Ishikawa (cell line): ENCODE results near the gene LTC4S.

Experiments
- CEBPB ChIP-seq: IDR thresholded peaks from 2 replicates; pipeline ENCODE4 v1.6.1; 2012
- EGR1 ChIP-seq: IDR thresholded peaks from 2 replicates; pipeline ENCODE4 v1.6.1; 2012
- EP300 ChIP-seq: IDR thresholded peaks from 2 replicates; pipeline ENCODE4 v1.6.1; 2012; ENCODE audit warnings: borderline replicate concordance
- MAX ChIP-seq: IDR thresholded peaks from 2 replicates; pipeline ENCODE4 v1.6.1; 2012
- NFIC ChIP-seq: IDR thresholded peaks from 2 replicates; pipeline ENCODE4 v1.6.1; 2012
- RAD21 ChIP-seq: IDR thresholded peaks from 2 replicates; pipeline ENCODE4 v1.6.1; 2012; ENCODE audit warnings: low read depth
- REST ChIP-seq: IDR thresholded peaks from 2 replicates; pipeline ENCODE4 v1.6.1; 2012; ENCODE audit warnings: low read depth, mild to moderate bottlenecking
- TAF1 ChIP-seq: IDR thresholded peaks from 2 replicates; pipeline ENCODE4 v1.6.1; 2012; ENCODE audit warnings: low read depth, mild to moderate bottlenecking
- TEAD4 ChIP-seq: IDR thresholded peaks from 2 replicates; pipeline ENCODE4 v1.6.1; 2012
- YY1 ChIP-seq: IDR thresholded peaks from 2 replicates; pipeline ENCODE4 v1.6.1; 2012; ENCODE audit warnings: low read depth
- ZBTB7A ChIP-seq: IDR thresholded peaks from 2 replicates; pipeline ENCODE4 v1.6.1; 2012; ENCODE audit warnings: low read depth
- TF ChIP-seq, protein P1 (sequence below): IDR thresholded peaks from 2 replicates; pipeline ENCODE4 v1.6.1; 2012

- no peak for TF ChIP-seq REST
- TF ChIP-seq, protein P1, sequence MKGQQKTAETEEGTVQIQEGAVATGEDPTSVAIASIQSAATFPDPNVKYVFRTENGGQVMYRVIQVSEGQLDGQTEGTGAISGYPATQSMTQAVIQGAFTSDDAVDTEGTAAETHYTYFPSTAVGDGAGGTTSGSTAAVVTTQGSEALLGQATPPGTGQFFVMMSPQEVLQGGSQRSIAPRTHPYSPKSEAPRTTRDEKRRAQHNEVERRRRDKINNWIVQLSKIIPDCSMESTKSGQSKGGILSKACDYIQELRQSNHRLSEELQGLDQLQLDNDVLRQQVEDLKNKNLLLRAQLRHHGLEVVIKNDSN: no peak
- no peak for TF ChIP-seq EGR1
- TF ChIP-seq ZBTB7A: no peak
- TF ChIP-seq MAX: no peak
- TF ChIP-seq NFIC: no peak
- no peak for TF ChIP-seq YY1
- no peak for TF ChIP-seq TEAD4
- TF ChIP-seq TAF1: no peak
- TF ChIP-seq CEBPB: no peak
- no peak for TF ChIP-seq EP300
- no peak for TF ChIP-seq RAD21
Observed at GRCh38 chr5:179762079-179762780, 31.6 kb upstream of the LTC4S start.
